K562 (cell line): ENCODE results near the gene FBXO11. TPM values are rescaled to one million over a fixed set of nuclear protein-coding genes. Genes with fewer than 3 reads are reported as not detected.

ENCODE experiments used
- ATAC-seq: fragments of 200-7000 bp; cut with Tn5 transposase; 3 replicates; pipeline ENCODE4 v1.9.1; 2020; ENCODE audit warnings: moderate library complexity
- BruUV-seq: library from RNA; stranded (reverse); fragments of 400-500 nt; replicated peaks from 2 replicates; lab custom pipeline; 2021; lab: Mats Ljungman, UMichigan
- CTCF ChIA-PET: fragments of 300-600 bp; formaldehyde crosslinking; extraction: SDS; loops from one replicate; lab custom pipeline; 2021; ENCODE audit warnings: low intra/inter-chr PET ratio; lab: Yijun Ruan, JAX
- POLR2A ChIA-PET: fragments of 300-600, 350-650 bp; sonication (Branson Sonifier 250); formaldehyde crosslinking; extraction: SDS; loops from one replicate; lab custom pipeline; 2021; ENCODE audit warnings: antibody characterized with exemption, inconsistent platforms; lab: Yijun Ruan, JAX
- DNase-seq, 4 experiments: peaks; one replicate each; pipeline versions ENCODE4 v3.0.0 to v3.0.0-alpha.2; 2011 to 2018; ENCODE audit warnings: low spot score in 3 of 4, mixed read lengths in 3 of 4; ENCODE audit errors: extremely low read depth in 1 of 4
- FAIRE-seq: peaks from 2 replicates; lab custom pipeline; 2011; peaks lifted over from hg19 to GRCh38; lab: Jason Lieb, UNC
- H2AFZ ChIP-seq: 2 replicates; pipeline ENCODE4 v1.6.0; 2011; ENCODE audit warnings: low read depth, low read length, control low read depth, inconsistent platforms
- H3K27ac ChIP-seq: fragments of 200-600 bp; 3 replicates; pipeline ENCODE4 v1.8.0; 2011; ENCODE audit warnings: low read depth, mild to moderate bottlenecking, control low read depth, inconsistent platforms, low read length, moderate library complexity, mixed read lengths; ENCODE audit errors: extremely low read depth
- H3K27me3 ChIP-seq, 2 experiments: fragments of 300-600 bp in 1 of 2; 2 replicates in 1 of 2; 3 replicates in 1 of 2; pipeline versions ENCODE4 v1.6.0 to v1.8.0; 2011; ENCODE audit warnings: inconsistent platforms in 2 of 2, low read length in 2 of 2, mild to moderate bottlenecking in 1 of 2, mixed read lengths in 1 of 2, moderate library complexity in 1 of 2; ENCODE audit not compliant: control insufficient read depth in 2 of 2, insufficient read depth in 2 of 2
- H3K36me3 ChIP-seq: fragments of 300-600 bp; 3 replicates; pipeline ENCODE4 v1.8.0; 2011; ENCODE audit warnings: mild to moderate bottlenecking, low read length, inconsistent platforms; ENCODE audit not compliant: control insufficient read depth, insufficient read depth
- H3K4me1 ChIP-seq, 2 experiments: fragments of 200-600 bp in 1 of 2; replicated peaks in 1 of 2; 2 replicates in 1 of 2; 3 replicates in 1 of 2; pipeline versions ENCODE4 v1.5.1 to v1.8.0; 2011; ENCODE audit warnings: inconsistent platforms in 2 of 2, low read length in 2 of 2, mild to moderate bottlenecking in 1 of 2, mixed read lengths in 1 of 2, moderate library complexity in 1 of 2; ENCODE audit not compliant: control insufficient read depth in 2 of 2, insufficient read depth in 2 of 2
- H3K4me2 ChIP-seq: 2 replicates; pipeline ENCODE4 v1.6.1; 2011; ENCODE audit warnings: low read length, control low read depth, inconsistent platforms, mixed read lengths; ENCODE audit not compliant: insufficient read depth
- H3K4me3 ChIP-seq: fragments of 200-600 bp; sonication (generic), shearing (Covaris generic); 2 replicates; pipeline ENCODE4 v1.5.1; 2016; ENCODE audit warnings: control low read depth, inconsistent platforms
- H3K79me2 ChIP-seq: fragments of 200-600 bp; 3 replicates; pipeline ENCODE4 v1.8.0; 2011; ENCODE audit warnings: low read length, inconsistent platforms; ENCODE audit not compliant: control insufficient read depth, insufficient read depth
- H3K9ac ChIP-seq, 2 experiments: 2 replicates each; pipeline versions ENCODE4 v1.6.0 to v1.6.1; 2011; ENCODE audit warnings: low read depth in 2 of 2, low read length in 2 of 2, control low read depth in 1 of 2, inconsistent platforms in 1 of 2, mild to moderate bottlenecking in 1 of 2, mixed read lengths in 1 of 2; ENCODE audit not compliant: insufficient read depth in 1 of 2
- H3K9me1 ChIP-seq: one replicate; pipeline ENCODE4 v1.6.0; 2011; ENCODE audit warnings: inconsistent platforms, mild to moderate bottlenecking, low read length, moderate library complexity; ENCODE audit not compliant: control insufficient read depth, insufficient read depth
- H3K9me3 ChIP-seq: replicated peaks from 2 replicates; pipeline ENCODE4 v1.5.1; 2011; ENCODE audit warnings: low read depth, low read length, inconsistent platforms; ENCODE audit not compliant: control insufficient read depth, insufficient read depth
- H4K20me1 ChIP-seq: replicated peaks from 2 replicates; pipeline ENCODE4 v1.6.1; 2011; ENCODE audit warnings: low read length, inconsistent platforms, mixed read lengths; ENCODE audit not compliant: control insufficient read depth, insufficient read depth
- ATF7 ChIP-seq: fragments of 450-650 bp; IDR thresholded peaks from 2 replicates; pipeline ENCODE4 v1.7.1; 2014; ENCODE audit warnings: mild to moderate bottlenecking, moderate library complexity
- BACH1 ChIP-seq: fragments of 200-800 bp; sonication (Bioruptor generic); IDR thresholded peaks from 2 replicates; pipeline ENCODE4 v1.6.1; 2016; ENCODE audit warnings: missing genetic modification characterization, missing compliant biosample characterization
- CREM ChIP-seq: IDR thresholded peaks from 2 replicates; pipeline ENCODE4 v1.6.1; 2014; ENCODE audit warnings: antibody characterized with exemption, low read depth
- DPF2 ChIP-seq: fragments of 450-650 bp; IDR thresholded peaks from 2 replicates; pipeline ENCODE4 v1.6.1; 2016
- ETV5 ChIP-seq: sonication (generic); formaldehyde crosslinking; IDR thresholded peaks from 2 replicates; pipeline ENCODE4 v1.4.0; 2020; ENCODE audit warnings: low read depth, mild to moderate bottlenecking, missing genetic modification reagents
- HDGF ChIP-seq: fragments of 450-650 bp; IDR thresholded peaks from 2 replicates; pipeline ENCODE4 v1.6.1; 2016
- HNRNPUL1 ChIP-seq: fragments of 200-400 bp; formaldehyde crosslinking; IDR thresholded peaks from 2 replicates; pipeline ENCODE4 v1.6.1; 2017; ENCODE audit warnings: low read length
- LCOR ChIP-seq: sonication (generic); formaldehyde crosslinking; IDR thresholded peaks from 2 replicates; pipeline ENCODE4 v1.8.0; 2022; ENCODE audit warnings: mild to moderate bottlenecking, missing genetic modification reagents
- NFRKB ChIP-seq: fragments of 450-650 bp; IDR thresholded peaks from 2 replicates; pipeline ENCODE4 v1.6.1; 2016; ENCODE audit warnings: low read depth
- PHF8 ChIP-seq: fragments of 200-600 bp; sonication (generic); IDR thresholded peaks from 2 replicates; pipeline ENCODE4 v1.6.1; 2012; ENCODE audit warnings: mixed run types, mild to moderate bottlenecking, inconsistent platforms, low read length, moderate library complexity, borderline replicate concordance
- TCF7 ChIP-seq: sonication (generic); IDR thresholded peaks from 2 replicates; pipeline ENCODE4 v1.6.1; 2016; ENCODE audit warnings: antibody characterized with exemption, borderline replicate concordance
- WHSC1 ChIP-seq: IDR thresholded peaks from one replicate; pipeline ENCODE4 v1.6.1; 2012; ENCODE audit warnings: low read length, control low read depth, inconsistent platforms
- ZKSCAN3 ChIP-seq: fragments of 250-450 bp; sonication (Bioruptor Pico); IDR thresholded peaks from 2 replicates; pipeline ENCODE4 v1.4.0; 2020
- ZNF384 ChIP-seq: IDR thresholded peaks from 2 replicates; pipeline ENCODE4 v1.6.1; 2012; ENCODE audit warnings: low read depth, low read length, improper control_type of control experiment
- WGBS: fragments of 100-300 bp; shearing (Covaris generic); methylation state at CpG from one replicate; pipeline ENCODE4 v1.1.6; 2016; ENCODE audit warnings: low coverage, mixed read lengths; ENCODE audit not compliant: insufficient coverage; ENCODE audit errors: missing lambda C conversion rate; 5-methylcytosine and 5-hydroxymethylcytosine counted together
- in situ Hi-C: fragments of 300-500 bp; cut with MboI; formaldehyde crosslinking; loops from 4 replicates; pipeline ENCODE4 v1.15.0; 2018; ENCODE audit warnings: inconsistent platforms, mixed read lengths
- intact Hi-C: fragments of 100-400 bp; cut with micrococcal nuclease; formaldehyde crosslinking; loops from 2 replicates; pipeline ENCODE4 v1.14.2; 2022
- polyA plus RNA-seq, 8 experiments: library from polyadenylated mRNA; depleted of rRNA in 4 of 8; stranded (reverse) in 5 of 8; unstranded in 3 of 8; fragments of >200 nt; fragmentation: Nextera tagmentation in 2 of 8; fragmentation: Illumina TruSeq in 1 of 8; extraction: Ambion mirVana in 2 of 8; extraction: Trizol in 1 of 8; gene quantifications; 2 replicates each; pipeline versions ENCODE4 v1.2.1 to v1.2.3, GENCODE V29; 2011 to 2014; ENCODE audit warnings: inconsistent platforms in 1 of 8, missing spikeins in 1 of 8
- total RNA-seq, 7 experiments: library from RNA; depleted of rRNA in 6 of 7; stranded (reverse); fragments of >200 nt in 6 of 7; fragmentation: Illumina TruSeq in 2 of 7; extraction: Trizol in 2 of 7; gene quantifications; 2 replicates each; pipeline versions ENCODE4 v1.2.1 to v1.2.3, GENCODE V29; 2011 to 2021; ENCODE audit warnings: low replicate concordance in 1 of 7
- TF ChIP-seq, protein P1 (sequence below): fragments of 200-800 bp; sonication (Bioruptor generic); IDR thresholded peaks from 2 replicates; pipeline ENCODE4 v1.6.1; 2016; ENCODE audit warnings: missing genetic modification characterization, missing compliant biosample characterization
- TF ChIP-seq, protein P2 (sequence below): fragments of 200-800 bp; sonication (Bioruptor generic); IDR thresholded peaks from 2 replicates; pipeline ENCODE4 v1.6.1; 2017; ENCODE audit warnings: missing genetic modification characterization, missing compliant biosample characterization
- TF ChIP-seq, protein P3 (sequence below): fragments of 250-450 bp; sonication (Bioruptor Pico); IDR thresholded peaks from 2 replicates; pipeline ENCODE4 v1.8.0; 2022; ENCODE audit warnings: inconsistent platforms, mild to moderate bottlenecking, moderate library complexity, borderline replicate concordance

FBXO11 gene
- total and polyA plus RNA-seq, 9 of the 15 experiments (the other 6 are each of a cell fraction or from before 2014, with no cell fraction given), result 8.8 to 44.5 (median 24.1) TPM

DNA sequence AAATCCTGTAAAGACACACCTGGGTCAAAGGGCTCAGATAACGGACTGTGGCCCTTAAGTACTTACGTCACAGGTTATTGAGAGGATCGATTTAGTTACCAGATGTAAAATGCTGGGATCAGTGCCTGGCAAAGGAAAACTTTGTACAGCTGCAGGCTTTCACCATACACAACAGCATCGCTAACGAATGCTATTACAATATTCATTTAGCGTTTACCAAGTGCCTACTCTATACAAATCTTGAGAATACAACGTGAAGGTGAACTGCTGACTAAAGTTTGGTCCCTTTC lies 124.0 kb downstream of the FBXO11 start:
- H3K79me2 ChIP-seq, result peaks cover 42% of the 10 kb centered on the region
- H3K27me3 ChIP-seq, result no peaks in the 10 kb centered on the region
- WGBS, result 6% methylated on average over 7 of the region's 7 CpGs
- H3K9me1 ChIP-seq, result peaks cover 6% of the 10 kb centered on the region
- BruUV-seq, result TSS peak; percentile 94
- H3K27ac ChIP-seq, result peak overlapping the region; percentile 97
- FAIRE-seq (no peak), ATAC-seq (no peak), DNase-seq (peak in 1 of 4 experiments; percentile 30)
- H3K4me1 ChIP-seq, result peaks cover 14 to 30% of the 10 kb centered on the region in 2 experiments; a peak in 4 of 5 replicates
- POLR2A ChIA-PET, result interaction anchor here (0.6 to 2.5 kb wide), 6 partner anchors 10 to 814 kb away, joined by 3 to 10 read pairs (median 4); no protein-coding TSS in a partner anchor
- peaks cover 30% of the 10 kb centered on the region for H4K20me1 ChIP-seq
- in situ Hi-C loops (no loop called here), intact Hi-C loops (no loop called here)
- no peaks in the 10 kb centered on the region for H3K9me3 ChIP-seq
- peaks cover 29% of the 10 kb centered on the region; the same call in 1 of the 3 replicates for H3K36me3 ChIP-seq
- peak overlapping the region; percentile 97 for H3K4me3 ChIP-seq
- CTCF ChIA-PET, result interaction anchor here (0.7 kb wide), 1 partner anchor 858 kb away, joined by 3 read pairs; no protein-coding TSS in a partner anchor
- H2AFZ ChIP-seq, result peak overlapping the region; percentile 97
- H3K4me2 ChIP-seq, result peak overlapping the region; percentile 95
- H3K9ac ChIP-seq, result peak overlapping the region; percentile 89 to 100
- TF ChIP-seq, protein P1, sequence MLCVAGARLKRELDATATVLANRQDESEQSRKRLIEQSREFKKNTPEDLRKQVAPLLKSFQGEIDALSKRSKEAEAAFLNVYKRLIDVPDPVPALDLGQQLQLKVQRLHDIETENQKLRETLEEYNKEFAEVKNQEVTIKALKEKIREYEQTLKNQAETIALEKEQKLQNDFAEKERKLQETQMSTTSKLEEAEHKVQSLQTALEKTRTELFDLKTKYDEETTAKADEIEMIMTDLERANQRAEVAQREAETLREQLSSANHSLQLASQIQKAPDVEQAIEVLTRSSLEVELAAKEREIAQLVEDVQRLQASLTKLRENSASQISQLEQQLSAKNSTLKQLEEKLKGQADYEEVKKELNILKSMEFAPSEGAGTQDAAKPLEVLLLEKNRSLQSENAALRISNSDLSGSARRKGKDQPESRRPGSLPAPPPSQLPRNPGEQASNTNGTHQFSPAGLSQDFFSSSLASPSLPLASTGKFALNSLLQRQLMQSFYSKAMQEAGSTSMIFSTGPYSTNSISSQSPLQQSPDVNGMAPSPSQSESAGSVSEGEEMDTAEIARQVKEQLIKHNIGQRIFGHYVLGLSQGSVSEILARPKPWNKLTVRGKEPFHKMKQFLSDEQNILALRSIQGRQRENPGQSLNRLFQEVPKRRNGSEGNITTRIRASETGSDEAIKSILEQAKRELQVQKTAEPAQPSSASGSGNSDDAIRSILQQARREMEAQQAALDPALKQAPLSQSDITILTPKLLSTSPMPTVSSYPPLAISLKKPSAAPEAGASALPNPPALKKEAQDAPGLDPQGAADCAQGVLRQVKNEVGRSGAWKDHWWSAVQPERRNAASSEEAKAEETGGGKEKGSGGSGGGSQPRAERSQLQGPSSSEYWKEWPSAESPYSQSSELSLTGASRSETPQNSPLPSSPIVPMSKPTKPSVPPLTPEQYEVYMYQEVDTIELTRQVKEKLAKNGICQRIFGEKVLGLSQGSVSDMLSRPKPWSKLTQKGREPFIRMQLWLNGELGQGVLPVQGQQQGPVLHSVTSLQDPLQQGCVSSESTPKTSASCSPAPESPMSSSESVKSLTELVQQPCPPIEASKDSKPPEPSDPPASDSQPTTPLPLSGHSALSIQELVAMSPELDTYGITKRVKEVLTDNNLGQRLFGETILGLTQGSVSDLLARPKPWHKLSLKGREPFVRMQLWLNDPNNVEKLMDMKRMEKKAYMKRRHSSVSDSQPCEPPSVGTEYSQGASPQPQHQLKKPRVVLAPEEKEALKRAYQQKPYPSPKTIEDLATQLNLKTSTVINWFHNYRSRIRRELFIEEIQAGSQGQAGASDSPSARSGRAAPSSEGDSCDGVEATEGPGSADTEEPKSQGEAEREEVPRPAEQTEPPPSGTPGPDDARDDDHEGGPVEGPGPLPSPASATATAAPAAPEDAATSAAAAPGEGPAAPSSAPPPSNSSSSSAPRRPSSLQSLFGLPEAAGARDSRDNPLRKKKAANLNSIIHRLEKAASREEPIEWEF (CRISPR knock-in tag), result no peak
- no peak for TF ChIP-seq HDGF
- TF ChIP-seq ATF7, result peak; percentile 9; the same call in 1 of the 2 replicates
- TF ChIP-seq ZNF384, result no peak
- 0 out of 2 replicates have a peak, but pooled peaks have one; percentile 6 for TF ChIP-seq NFRKB
- TF ChIP-seq HNRNPUL1, result no peak
- TF ChIP-seq, protein P2, sequence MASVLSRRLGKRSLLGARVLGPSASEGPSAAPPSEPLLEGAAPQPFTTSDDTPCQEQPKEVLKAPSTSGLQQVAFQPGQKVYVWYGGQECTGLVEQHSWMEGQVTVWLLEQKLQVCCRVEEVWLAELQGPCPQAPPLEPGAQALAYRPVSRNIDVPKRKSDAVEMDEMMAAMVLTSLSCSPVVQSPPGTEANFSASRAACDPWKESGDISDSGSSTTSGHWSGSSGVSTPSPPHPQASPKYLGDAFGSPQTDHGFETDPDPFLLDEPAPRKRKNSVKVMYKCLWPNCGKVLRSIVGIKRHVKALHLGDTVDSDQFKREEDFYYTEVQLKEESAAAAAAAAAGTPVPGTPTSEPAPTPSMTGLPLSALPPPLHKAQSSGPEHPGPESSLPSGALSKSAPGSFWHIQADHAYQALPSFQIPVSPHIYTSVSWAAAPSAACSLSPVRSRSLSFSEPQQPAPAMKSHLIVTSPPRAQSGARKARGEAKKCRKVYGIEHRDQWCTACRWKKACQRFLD (CRISPR knock-in tag), result 0 out of 2 replicates have a peak, but pooled peaks have one; percentile 47
- TF ChIP-seq TCF7, result 0 out of 2 replicates have a peak, but pooled peaks have one; percentile 9
- TF ChIP-seq ETV5 (CRISPR knock-in tag), result no peak
- TF ChIP-seq ZKSCAN3 (CRISPR knock-in tag), result no peak
- TF ChIP-seq PHF8, result no peak
- TF ChIP-seq LCOR, result peak; percentile 34; the same call in 1 of the 2 replicates
- TF ChIP-seq WHSC1, result no peak
- TF ChIP-seq BACH1 (tag), result no peak
- peak; percentile 18; the same call in 1 of the 2 replicates for TF ChIP-seq DPF2
- TF ChIP-seq, protein P3, sequence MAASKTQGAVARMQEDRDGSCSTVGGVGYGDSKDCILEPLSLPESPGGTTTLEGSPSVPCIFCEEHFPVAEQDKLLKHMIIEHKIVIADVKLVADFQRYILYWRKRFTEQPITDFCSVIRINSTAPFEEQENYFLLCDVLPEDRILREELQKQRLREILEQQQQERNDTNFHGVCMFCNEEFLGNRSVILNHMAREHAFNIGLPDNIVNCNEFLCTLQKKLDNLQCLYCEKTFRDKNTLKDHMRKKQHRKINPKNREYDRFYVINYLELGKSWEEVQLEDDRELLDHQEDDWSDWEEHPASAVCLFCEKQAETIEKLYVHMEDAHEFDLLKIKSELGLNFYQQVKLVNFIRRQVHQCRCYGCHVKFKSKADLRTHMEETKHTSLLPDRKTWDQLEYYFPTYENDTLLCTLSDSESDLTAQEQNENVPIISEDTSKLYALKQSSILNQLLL (CRISPR knock-in tag), result no peak
- TF ChIP-seq CREM, result peak; percentile 36; the same call in 1 of the 2 replicates
